Effector memory CD4-positive, alpha-beta T cell (primary cell): ENCODE data around the gene SMAD3.

Experiments
- DNase-seq, 3 donors: peaks; one replicate each; pipeline ENCODE4 v3.0.0-alpha.2; 2020
- H3K27ac ChIP-seq: 2 replicates; pipeline ENCODE4 v1.7.0; 2013; ENCODE audit warnings: mild to moderate bottlenecking, low read length, moderate library complexity; ENCODE audit not compliant: insufficient read depth, poor library complexity, severe bottlenecking
- H3K27me3 ChIP-seq: replicated peaks from 2 replicates; pipeline ENCODE4 v1.7.0; 2013; ENCODE audit warnings: mild to moderate bottlenecking, low read length; ENCODE audit not compliant: insufficient read depth, control insufficient read depth, poor library complexity, severe bottlenecking
- H3K36me3 ChIP-seq: 2 replicates; pipeline ENCODE4 v1.7.0; 2013; ENCODE audit warnings: mild to moderate bottlenecking, low read length, moderate library complexity; ENCODE audit not compliant: control insufficient read depth, insufficient read depth
- H3K4me1 ChIP-seq: 2 replicates; pipeline ENCODE4 v1.7.0; 2013; ENCODE audit warnings: low read length, mild to moderate bottlenecking; ENCODE audit not compliant: control insufficient read depth, insufficient read depth, poor library complexity, severe bottlenecking
- H3K4me3 ChIP-seq: 2 replicates; pipeline ENCODE4 v1.7.0; 2013; ENCODE audit warnings: low read length, low read depth, mild to moderate bottlenecking; ENCODE audit not compliant: insufficient read depth, poor library complexity, severe bottlenecking
- H3K9me3 ChIP-seq: 2 replicates; pipeline ENCODE4 v1.7.0; 2013; ENCODE audit warnings: mild to moderate bottlenecking, low read length, moderate library complexity; ENCODE audit not compliant: control insufficient read depth

The SMAD3 gene

DNA sequence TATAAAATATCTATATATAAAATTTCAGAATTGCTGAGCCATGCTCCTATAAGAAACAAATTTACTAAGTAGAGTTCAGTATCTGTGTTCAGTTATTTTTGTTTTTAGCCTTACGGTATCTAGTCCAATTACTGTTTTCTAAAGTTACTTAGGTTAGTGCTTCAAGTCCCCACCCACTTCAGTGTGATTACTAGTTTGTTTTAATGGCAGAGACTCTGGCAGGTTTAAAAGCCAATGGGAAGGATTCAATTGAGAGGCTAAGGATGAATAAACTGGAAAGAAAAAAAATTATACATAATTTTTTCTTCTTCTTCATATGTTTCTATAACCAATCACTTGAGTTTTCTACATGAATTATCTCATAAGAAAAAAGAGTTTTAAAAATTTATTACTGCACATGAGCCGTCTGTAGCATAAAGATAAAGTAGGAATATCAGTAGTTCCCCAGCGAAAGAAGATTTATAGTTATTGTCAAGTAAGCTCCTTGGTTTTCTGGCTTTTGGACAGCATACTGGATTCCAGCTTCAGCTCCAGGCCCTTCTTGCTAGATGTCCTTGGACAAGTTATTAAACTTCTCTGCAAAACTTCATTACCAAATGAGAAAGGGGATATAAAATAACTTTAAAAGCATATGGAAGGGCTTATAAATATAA lies 142.3 kb downstream of the SMAD3 start:
- Histone ChIP-seq H3K36me3 (peaks cover 18% of the 10 kb centered on the region), H3K27ac (no peak overlapping the region), H3K9me3 (no peaks in the 10 kb centered on the region), H3K4me1 (no peaks in the 10 kb centered on the region), H3K27me3 (no peaks in the 10 kb centered on the region), H3K4me3 (no peak overlapping the region)
- no peak for DNase-seq

DNA sequence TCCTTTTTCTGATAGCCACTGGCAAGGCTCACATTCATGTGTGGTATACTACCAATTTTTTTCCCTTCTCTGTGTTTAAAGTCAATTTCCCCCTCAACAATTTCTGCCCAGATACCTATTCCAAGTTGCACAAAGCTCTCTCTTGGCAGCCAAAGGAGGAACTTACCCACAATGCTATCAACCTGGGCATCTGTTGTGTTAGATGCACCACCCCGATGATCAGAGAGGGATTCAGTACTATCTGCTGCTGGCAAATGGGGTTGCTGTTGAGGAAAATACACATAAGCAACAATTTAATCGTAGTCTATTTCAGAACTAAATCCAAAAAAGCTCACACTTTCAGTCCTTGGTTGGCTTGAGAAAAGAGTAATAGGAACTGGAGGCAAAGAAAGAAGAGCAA lies 143.0 kb downstream of the SMAD3 start:
- Histone ChIP-seq H3K9me3 (no peaks in the 10 kb centered on the region), H3K27ac (no peak overlapping the region), H3K27me3 (no peaks in the 10 kb centered on the region), H3K4me3 (no peak overlapping the region), H3K4me1 (no peaks in the 10 kb centered on the region), H3K36me3 (peaks cover 13% of the 10 kb centered on the region)
- DNase-seq, result no peak

DNA sequence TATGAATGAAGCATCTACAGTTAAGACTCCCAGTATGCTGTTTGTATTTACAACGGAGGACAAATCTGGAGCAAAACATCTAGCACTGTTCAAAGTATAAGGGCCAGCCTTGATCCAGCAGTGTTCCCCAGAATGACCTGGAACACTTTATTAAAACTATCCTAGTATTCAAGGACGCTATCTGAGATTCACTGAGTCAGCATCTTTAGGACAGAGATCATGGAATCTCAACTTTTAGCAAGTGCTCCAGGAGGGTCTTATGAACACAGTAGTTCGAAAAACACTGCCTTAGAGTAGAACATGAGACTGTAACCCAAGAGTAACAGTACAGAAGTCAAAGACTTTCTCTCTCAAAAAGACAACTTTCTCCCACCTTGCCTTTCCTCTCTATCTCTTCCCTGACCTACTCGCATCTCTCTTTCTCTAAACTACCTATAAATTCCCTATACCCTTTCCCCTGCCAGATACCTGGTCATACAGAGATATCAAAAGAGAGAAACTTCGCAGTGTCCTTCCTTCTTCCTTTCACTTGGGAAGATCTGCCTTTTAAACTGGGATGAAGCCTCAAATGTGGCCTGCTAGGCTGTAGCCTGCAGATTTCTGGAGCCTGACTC lies 145.3 kb downstream of the SMAD3 start:
- DNase-seq, result no peak
- Histone ChIP-seq H3K4me3 (no peak overlapping the region), H3K27me3 (no peaks in the 10 kb centered on the region)

DNA sequence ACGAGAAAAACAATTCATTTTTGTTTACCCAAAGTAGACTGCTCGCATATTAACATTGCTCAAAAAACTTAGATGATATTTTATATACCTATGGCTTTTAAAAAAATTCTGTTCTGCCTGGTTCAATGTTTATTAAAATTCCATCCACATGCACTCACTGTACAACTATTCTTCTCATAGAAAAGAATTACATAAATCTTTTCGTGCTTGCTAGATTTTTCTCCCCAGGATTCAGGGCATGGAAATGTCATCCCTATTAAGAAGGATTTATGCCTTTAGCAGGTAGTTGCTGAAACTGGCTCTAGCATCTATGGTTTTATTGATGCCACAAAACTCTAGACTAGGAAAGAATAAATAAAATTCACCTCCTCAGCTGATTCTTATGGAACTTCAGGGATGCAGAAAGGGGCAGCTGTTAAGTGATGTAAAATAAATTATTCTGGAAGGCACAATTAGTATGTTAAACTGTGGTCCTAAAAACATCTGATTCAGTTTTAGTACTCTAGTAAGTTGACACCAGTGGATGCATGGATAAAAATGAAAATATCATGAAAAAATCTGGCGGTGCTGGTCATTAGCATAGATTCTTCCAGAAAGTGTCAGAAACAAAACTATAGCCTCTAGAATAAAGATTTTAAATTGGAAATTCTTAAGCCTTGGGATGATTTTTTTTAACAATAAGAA lies 147.4 kb downstream of the SMAD3 start:
- Histone ChIP-seq H3K9me3 (no peaks in the 10 kb centered on the region), H3K36me3 (peaks cover 11% of the 10 kb centered on the region), H3K27ac (no peak overlapping the region), H3K27me3 (no peaks in the 10 kb centered on the region), H3K4me1 (no peaks in the 10 kb centered on the region), H3K4me3 (no peak overlapping the region)
- no peak for DNase-seq

More for the DNA sequence above, 145.3 kb downstream of the SMAD3 start:
- Histone ChIP-seq H3K9me3 (no peaks in the 10 kb centered on the region), H3K36me3 (peaks cover 13% of the 10 kb centered on the region), H3K4me1 (no peaks in the 10 kb centered on the region), H3K27ac (no peak overlapping the region)

DNA sequence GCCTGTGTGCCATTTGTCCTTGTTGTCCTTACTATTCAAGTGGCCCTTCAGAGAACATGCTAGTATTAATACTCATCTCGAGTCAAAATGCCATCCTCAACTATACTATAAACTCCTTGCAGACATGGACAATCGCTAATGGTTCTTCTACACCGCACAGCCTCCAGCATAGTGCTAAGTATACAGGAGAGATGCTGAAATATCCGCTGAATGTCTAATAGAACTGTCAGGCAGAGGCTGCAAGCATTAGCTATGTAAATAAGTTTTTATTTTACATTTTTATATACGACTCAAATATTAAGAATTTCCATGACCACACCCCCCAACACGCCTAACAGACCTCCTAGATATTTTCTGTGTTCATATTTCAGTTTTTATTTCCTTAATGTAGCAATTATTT lies 149.7 kb downstream of the SMAD3 start:
- Histone ChIP-seq H3K4me1 (no peaks in the 10 kb centered on the region), H3K27me3 (no peaks in the 10 kb centered on the region), H3K4me3 (no peak overlapping the region), H3K27ac (no peak overlapping the region), H3K36me3 (no peaks in the 10 kb centered on the region), H3K9me3 (no peaks in the 10 kb centered on the region)
- no peak for DNase-seq

DNA sequence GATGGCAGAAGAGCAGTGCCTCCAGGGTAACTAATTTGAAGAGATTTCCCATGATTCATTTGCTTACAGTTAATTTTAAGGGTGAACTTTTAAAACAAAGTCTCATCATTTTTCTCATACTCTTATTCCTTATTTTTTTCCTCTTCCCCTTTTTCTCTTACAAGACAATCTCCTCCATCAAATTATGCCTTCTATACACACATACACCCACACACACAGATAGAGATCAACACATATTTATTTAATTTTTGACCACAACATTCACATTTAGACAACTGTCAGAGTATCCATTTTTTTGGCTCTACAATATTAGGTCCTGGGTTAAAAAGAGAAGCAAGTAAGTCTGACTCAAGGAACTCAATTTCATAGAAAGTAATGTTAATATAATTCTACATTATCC lies 151.5 kb downstream of the SMAD3 start:
- H3K27ac ChIP-seq, result no peak overlapping the region
- H3K4me1 ChIP-seq, result no peaks in the 10 kb centered on the region
- H3K4me3 ChIP-seq, result no peak overlapping the region
- H3K36me3 ChIP-seq, result no peaks in the 10 kb centered on the region
- no peaks in the 10 kb centered on the region for H3K9me3 ChIP-seq
- H3K27me3 ChIP-seq, result no peaks in the 10 kb centered on the region
- DNase-seq, result no peak

DNA sequence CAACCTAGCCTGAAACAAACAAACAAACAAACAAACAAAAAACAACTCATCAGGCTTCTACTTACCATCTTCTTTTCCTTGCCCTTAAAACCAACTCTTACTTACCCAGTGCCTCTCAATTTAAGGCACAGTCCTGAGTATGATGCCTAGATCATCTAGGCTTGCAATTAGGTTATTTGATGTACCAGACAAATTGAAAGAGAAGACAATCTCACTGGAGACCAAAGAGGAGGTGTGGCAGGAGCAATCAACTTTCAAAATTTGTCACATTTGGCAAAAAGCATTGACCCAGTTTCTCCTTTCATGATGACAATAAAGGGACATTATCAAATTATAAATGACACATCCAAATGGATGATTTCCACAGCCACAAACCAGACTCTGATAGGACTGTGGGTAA lies 153.0 kb downstream of the SMAD3 start:
- H3K36me3 ChIP-seq, result no peaks in the 10 kb centered on the region
- H3K4me3 ChIP-seq, result no peak overlapping the region
- DNase-seq, result no peak
- no peaks in the 10 kb centered on the region for H3K27me3 ChIP-seq
- H3K9me3 ChIP-seq, result no peaks in the 10 kb centered on the region
- no peak overlapping the region for H3K27ac ChIP-seq
- H3K4me1 ChIP-seq, result no peaks in the 10 kb centered on the region

DNA sequence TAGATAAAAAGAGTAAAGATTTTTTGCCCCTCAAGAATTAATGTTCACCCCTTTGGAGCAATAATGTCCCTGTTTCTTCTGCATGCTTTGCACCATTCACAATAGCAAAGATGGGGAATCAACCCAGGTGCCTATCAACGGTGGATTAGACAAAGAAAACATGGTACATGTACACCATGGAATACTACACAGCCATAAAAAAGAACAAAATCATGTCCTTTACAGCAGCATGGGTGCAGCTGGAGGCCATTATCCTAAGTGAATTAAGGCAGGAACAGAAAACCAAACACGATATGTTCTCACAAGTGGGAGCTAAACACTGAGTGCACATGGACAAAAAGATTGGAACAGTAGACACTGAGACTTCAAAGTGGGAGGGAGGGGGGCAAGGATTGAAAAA lies 153.9 kb downstream of the SMAD3 start:
- H3K4me1 ChIP-seq, result no peaks in the 10 kb centered on the region
- no peak overlapping the region for H3K27ac ChIP-seq
- no peak overlapping the region for H3K4me3 ChIP-seq
- DNase-seq, result no peak
- H3K9me3 ChIP-seq, result no peaks in the 10 kb centered on the region
- H3K36me3 ChIP-seq, result peaks cover 5% of the 10 kb centered on the region
- no peaks in the 10 kb centered on the region for H3K27me3 ChIP-seq

DNA sequence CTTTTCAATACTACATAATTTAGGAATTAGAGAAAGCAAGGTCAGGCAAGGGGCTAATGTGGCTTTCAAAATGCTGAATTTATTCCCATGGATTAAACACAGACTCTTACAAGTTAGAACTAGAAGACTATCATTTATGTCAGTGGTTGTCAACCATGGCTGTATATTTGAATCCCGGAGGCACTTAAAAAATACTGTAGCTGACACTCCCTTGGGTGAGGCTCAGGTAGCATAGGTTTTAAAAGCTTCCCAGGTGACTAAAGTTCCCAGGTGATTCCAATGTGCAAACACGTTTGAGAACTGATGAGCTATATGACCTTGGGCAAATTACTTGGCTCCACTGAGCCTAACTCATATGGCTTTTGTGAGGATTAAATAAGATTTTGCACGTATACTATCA lies 159.5 kb downstream of the SMAD3 start:
- Histone ChIP-seq H3K4me1 (peaks cover 6% of the 10 kb centered on the region), H3K4me3 (no peak overlapping the region), H3K36me3 (peaks cover 7% of the 10 kb centered on the region), H3K9me3 (no peaks in the 10 kb centered on the region), H3K27ac (no peak overlapping the region), H3K27me3 (no peaks in the 10 kb centered on the region)
- no peak for DNase-seq

DNA sequence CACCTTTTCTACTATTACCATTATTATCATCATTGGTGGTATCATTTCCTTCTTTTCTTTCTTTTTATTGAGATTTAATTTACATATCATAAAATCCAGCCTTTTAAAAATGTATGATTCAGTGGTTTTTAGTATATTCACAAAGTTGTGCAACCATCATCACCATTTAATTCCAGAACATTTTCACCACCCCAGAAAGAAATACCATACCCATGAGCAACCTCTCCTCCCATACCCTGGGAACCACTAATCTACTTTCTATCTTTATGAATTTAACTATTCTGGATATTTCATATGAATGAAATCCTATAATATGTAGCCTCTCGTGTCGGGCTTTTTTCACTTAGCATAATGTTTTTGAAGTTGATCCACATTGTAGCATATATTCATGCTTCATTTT lies 159.9 kb downstream of the SMAD3 start:
- H3K9me3 ChIP-seq, result no peaks in the 10 kb centered on the region
- peaks cover 6% of the 10 kb centered on the region for H3K4me1 ChIP-seq
- H3K36me3 ChIP-seq, result peaks cover 9% of the 10 kb centered on the region
- DNase-seq, result no peak
- no peak overlapping the region for H3K27ac ChIP-seq
- H3K4me3 ChIP-seq, result no peak overlapping the region
- no peaks in the 10 kb centered on the region for H3K27me3 ChIP-seq
